ENCODE data around the gene SNX2.
"Not testable (repeated sequence)": the region's sequence is repeated elsewhere in the genome, so short reads cannot be mapped to it uniquely, and the experiment has no call there.

SNX2 gene

GRCh38 chr5:122774861-122775549, at the start of gene SNX2:
Gene SNX2 (plus strand): TSS chr5:122775080. CDS start chr5:122775104, 24 bp downstream.
- DNase-seq (ENCODE audit: low spot score): peak; percentile 88

- DNase-seq (ENCODE audit: low spot score): no peak
These were observed 47.8 kb upstream of the SNX2 start for GRCh38 chr5:122727112-122727541.

- no peak for DNase-seq (ENCODE audit: low spot score)
These were observed 44.8 kb upstream of the SNX2 start for GRCh38 chr5:122730037-122730436.

- no peak for DNase-seq (ENCODE audit: low spot score)
These were observed 44.4 kb upstream of the SNX2 start for GRCh38 chr5:122730456-122730855.

- DNase-seq (ENCODE audit: low spot score): no peak
These were observed 38.6 kb upstream of the SNX2 start for GRCh38 chr5:122736086-122736845.

GRCh38 chr5:122738088-122738487, 36.8 kb upstream of the SNX2 start:
- no peak for DNase-seq (ENCODE audit: low spot score)

- DNase-seq (ENCODE audit: low spot score): no peak
These were observed 33.2 kb upstream of the SNX2 start for GRCh38 chr5:122741681-122742080.

GRCh38 chr5:122743261-122743660, 31.6 kb upstream of the SNX2 start:
- DNase-seq (ENCODE audit: low spot score): no peak

- no peak for DNase-seq (ENCODE audit: low spot score)
These were observed 29.3 kb upstream of the SNX2 start for GRCh38 chr5:122745597-122745996.

GRCh38 chr5:122749886-122750285, 25.0 kb upstream of the SNX2 start:
- DNase-seq (ENCODE audit: low spot score): no peak

GRCh38 chr5:122751293-122751782, 23.5 kb upstream of the SNX2 start:
- no peak for DNase-seq (ENCODE audit: low spot score)

GRCh38 chr5:122753500-122753899, 21.4 kb upstream of the SNX2 start:
- no peak for DNase-seq (ENCODE audit: low spot score)

- no peak for DNase-seq (ENCODE audit: low spot score)
These were observed 19.1 kb upstream of the SNX2 start for GRCh38 chr5:122755783-122756182.

- no peak for DNase-seq (ENCODE audit: low spot score)
These were observed 18.5 kb upstream of the SNX2 start for GRCh38 chr5:122756264-122756911.

- DNase-seq (ENCODE audit: low spot score): no peak
These were observed 17.6 kb upstream of the SNX2 start for GRCh38 chr5:122757285-122757684.

GRCh38 chr5:122759241-122760070, 15.4 kb upstream of the SNX2 start:
- no peak for DNase-seq (ENCODE audit: low spot score)

- DNase-seq (ENCODE audit: low spot score): no peak
These were observed 14.6 kb upstream of the SNX2 start for GRCh38 chr5:122760236-122760635.

GRCh38 chr5:122761115-122761514, 13.8 kb upstream of the SNX2 start:
- DNase-seq (ENCODE audit: low spot score): no peak

GRCh38 chr5:122761896-122762295, 13.0 kb upstream of the SNX2 start:
- not testable (repeated sequence) for DNase-seq (ENCODE audit: low spot score)

- no peak for DNase-seq (ENCODE audit: low spot score)
These were observed 8.8 kb upstream of the SNX2 start for GRCh38 chr5:122766130-122766529.

GRCh38 chr5:122770477-122770876, 4.4 kb upstream of the SNX2 start:
- DNase-seq (ENCODE audit: low spot score): no peak

GRCh38 chr5:122772446-122772845, 2.4 kb upstream of the SNX2 start:
- DNase-seq (ENCODE audit: low spot score): no peak
